Heart left ventricle (tissue), 16 donors: Measurements from ENCODE around the gene LRP1B. TPM values are rescaled to one million over a fixed set of nuclear protein-coding genes. Genes with fewer than 3 reads are reported as not detected.
A peak's percentile ranks its signal among the peaks of the same experiment; 100 is the strongest.

ENCODE experiments used
- ATAC-seq, 4 donors: fragments of 200-7000 bp; cut with Tn5 transposase; one replicate each; pipeline ENCODE4 v1.9.1; 2020 to 2022; ENCODE audit warnings: moderate library complexity in 4 of 4, mild to moderate bottlenecking in 3 of 4, moderate number of reproducible peaks in 1 of 4
- DNase-seq, 5 donors: peaks; one replicate each; pipeline ENCODE4 v3.0.0-alpha.2; 2020
- H3K27ac ChIP-seq, 12 donors: fragments of 200-600 bp; sonication (generic) in 4 of 12; one replicate each; pipeline versions ENCODE4 v1.5.0 to v1.8.0; 2016 to 2022; ENCODE audit warnings: mild to moderate bottlenecking in 2 of 12
- H3K27me3 ChIP-seq, 9 donors: fragments of 200-600 bp; sonication (generic) in 2 of 9; one replicate each; pipeline versions ENCODE4 v1.5.1 to v1.8.0; 2016 to 2022; ENCODE audit warnings: mild to moderate bottlenecking in 3 of 9
- H3K36me3 ChIP-seq, 9 donors: fragments of 200-600 bp; sonication (generic) in 2 of 9; one replicate each; pipeline versions ENCODE4 v1.5.0 to v1.8.0; 2018 to 2022; ENCODE audit warnings: mild to moderate bottlenecking in 2 of 9
- H3K4me1 ChIP-seq, 12 donors: fragments of 200-600 bp; sonication (generic) in 4 of 12; one replicate each; pipeline versions ENCODE4 v1.5.0 to v1.8.0; 2016 to 2022; ENCODE audit warnings: mild to moderate bottlenecking in 3 of 12
- H3K4me3 ChIP-seq, 12 donors: fragments of 200-600 bp; sonication (generic) in 4 of 12; one replicate each; pipeline versions ENCODE4 v1.5.0 to v1.8.0; 2017 to 2022; ENCODE audit warnings: mild to moderate bottlenecking in 9 of 12, moderate library complexity in 4 of 12
- H3K9me3 ChIP-seq, 12 donors: fragments of 200-600 bp; sonication (generic) in 4 of 12; one replicate each; pipeline versions ENCODE4 v1.5.0 to v1.8.0; 2016 to 2022; ENCODE audit warnings: mild to moderate bottlenecking in 1 of 12
- POLR2A ChIP-seq, 2 donors: fragments of 450-650 bp; IDR thresholded peaks; one replicate each; pipeline ENCODE4 v1.6.1; 2017; ENCODE audit warnings: antibody characterized with exemption in 2 of 2, mild to moderate bottlenecking in 2 of 2, moderate library complexity in 2 of 2
- WGBS, 4 donors: extraction: QIAGEN DNeasy Blood & Tissue Kit in 2 of 4; methylation state at CpG; one replicate each; pipeline versions ENCODE4 v1.1.5 to v1.1.7; 2013 to 2018; 5-methylcytosine and 5-hydroxymethylcytosine counted together
- intact Hi-C, 10 donors: fragments of 100-400 bp; cut with DNase I; formaldehyde crosslinking; loops; one replicate each; pipeline versions ENCODE4 v1.11.1 to v1.14.2; 2022
- polyA plus RNA-seq, 2 donors: library from polyadenylated mRNA; stranded (reverse); fragments of 200-250 nt; gene quantifications; one replicate each; pipeline ENCODE4 v1.2.3, GENCODE V29; 2013
- total RNA-seq, 9 donors: library from RNA; depleted of rRNA in 2 of 9; stranded (reverse); fragments of >200 nt in 2 of 9; fragmentation: NEBNext Ultra II Directional in 3 of 9; extraction: Animal tissue kit (Norgen Biotek cat#: 25700) in 3 of 9; gene quantifications; one replicate each; pipeline versions ENCODE4 v1.1.0 to v1.2.4, GENCODE V29; 2016 to 2023
- TF ChIP-seq, protein P1 (sequence below), 12 donors: fragments of 200-600 bp; sonication (generic) in 4 of 12; IDR thresholded peaks; one replicate each; pipeline versions ENCODE4 v1.5.0 to v1.8.0; 2018 to 2022; ENCODE audit warnings: antibody characterized with exemption in 12 of 12, mild to moderate bottlenecking in 5 of 12
- donor health status: ischemic (EF 13 %, LVEDD 7.1; RV severe dilation, severe dysfunction).
- donor health status: healthy with polysubstance abuse.
- donor health status: DM: no; HTN: yes; CAD: no.
- donor health status: DM: no; HTN: no; CAD: no.
- donor health status: ischemic (EF 25% LVEDD 6.9; RV normal size, moderate dysfunction).
- donor health status: ischemic (EF 25% LVEDD 5.7; RV mildly dilated, moderate dysfunction).
- donor health status: healthy.
- donor health status: DM: yes; HTN: yes; CAD: no.
- donor health status: ischemic (EF 35%, LVEDD 5.7; RV mildly dilated, moderate dysfunction).
- donor health status: nonischemic (EF 11% LVEDD 7.7; RV severe dilation, severe dysfunction).
- donor health status: DM: yes; HTN: yes; CAD: no.
- donor health status: PGD.
- donor health status: ischemic (EF 29% LVEDD 5.4; RV normal size, mild dysfunction).
- donor health status: nonischemic (EF 23%, LVEDD 6.1; RV moderate dilation, normal function).

LRP1B gene
- total and polyA plus RNA-seq, 11 donors, result 0.01 to 0.19 (median 0.11) TPM; not detected in 2

- Histone ChIP-seq H3K9me3 (peaks cover 0 to 8% (median 0%) of the 10 kb centered on the region in 12 donors), H3K4me1 (no peaks in the 10 kb centered on the region), H3K36me3 (no peaks in the 10 kb centered on the region), H3K27me3 (no peaks in the 10 kb centered on the region), H3K4me3 (no peak overlapping the region), H3K27ac (no peak overlapping the region)
- ATAC-seq, result no peak
- TF ChIP-seq, protein P1, sequence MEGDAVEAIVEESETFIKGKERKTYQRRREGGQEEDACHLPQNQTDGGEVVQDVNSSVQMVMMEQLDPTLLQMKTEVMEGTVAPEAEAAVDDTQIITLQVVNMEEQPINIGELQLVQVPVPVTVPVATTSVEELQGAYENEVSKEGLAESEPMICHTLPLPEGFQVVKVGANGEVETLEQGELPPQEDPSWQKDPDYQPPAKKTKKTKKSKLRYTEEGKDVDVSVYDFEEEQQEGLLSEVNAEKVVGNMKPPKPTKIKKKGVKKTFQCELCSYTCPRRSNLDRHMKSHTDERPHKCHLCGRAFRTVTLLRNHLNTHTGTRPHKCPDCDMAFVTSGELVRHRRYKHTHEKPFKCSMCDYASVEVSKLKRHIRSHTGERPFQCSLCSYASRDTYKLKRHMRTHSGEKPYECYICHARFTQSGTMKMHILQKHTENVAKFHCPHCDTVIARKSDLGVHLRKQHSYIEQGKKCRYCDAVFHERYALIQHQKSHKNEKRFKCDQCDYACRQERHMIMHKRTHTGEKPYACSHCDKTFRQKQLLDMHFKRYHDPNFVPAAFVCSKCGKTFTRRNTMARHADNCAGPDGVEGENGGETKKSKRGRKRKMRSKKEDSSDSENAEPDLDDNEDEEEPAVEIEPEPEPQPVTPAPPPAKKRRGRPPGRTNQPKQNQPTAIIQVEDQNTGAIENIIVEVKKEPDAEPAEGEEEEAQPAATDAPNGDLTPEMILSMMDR (IDR thresholded peaks at IDR 0.05), result no peak
- TF ChIP-seq POLR2A (IDR thresholded peaks at IDR 0.05), result no peak
- DNase-seq, result peak in 1 of 5 donors; percentile 21
- intact Hi-C loops, result no loop called here
- WGBS, 4 donors, result 57 to 63% (median 60%) methylated on average over 6 to 10 of the region's 10 CpGs
These were observed 560.2 kb downstream of the LRP1B start for GRCh38 chr2:141570474-141571131.

DNA sequence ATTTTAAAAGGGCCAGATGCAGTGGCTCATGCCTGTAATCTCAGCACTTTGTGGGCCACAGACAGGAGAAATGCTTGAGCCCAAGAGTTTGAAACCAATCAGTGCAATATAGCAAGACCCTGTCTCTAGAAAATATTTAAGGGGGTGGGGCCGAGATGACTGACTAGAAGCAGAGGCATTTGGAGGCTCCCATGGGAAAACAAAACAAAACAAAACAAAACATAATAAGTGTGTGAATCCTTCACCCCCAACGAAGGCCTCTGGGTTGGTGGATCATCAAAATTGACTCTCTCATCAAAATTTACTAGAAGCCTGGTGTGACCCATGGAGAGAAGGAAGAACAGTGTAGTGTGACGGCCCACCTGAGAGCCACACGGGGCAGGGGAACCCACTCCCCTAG lies 560.9 kb downstream of the LRP1B start:
- no peak for TF ChIP-seq POLR2A (IDR thresholded peaks at IDR 0.05)
- TF ChIP-seq, protein P1 (IDR thresholded peaks at IDR 0.05), result no peak
- Histone ChIP-seq H3K9me3 (peaks cover 0 to 5% (median 0%) of the 10 kb centered on the region in 12 donors), H3K36me3 (no peaks in the 10 kb centered on the region), H3K27ac (no peak overlapping the region), H3K4me1 (no peaks in the 10 kb centered on the region), H3K27me3 (no peaks in the 10 kb centered on the region), H3K4me3 (no peak overlapping the region)
- intact Hi-C loops, result no loop called here
- WGBS, 4 donors, result 59 to 69% (median 62%) methylated on average over 4 of the region's 4 CpGs
- DNase-seq (no peak), ATAC-seq (no peak)

- Histone ChIP-seq H3K9me3 (no peaks in the 10 kb centered on the region), H3K27me3 (no peaks in the 10 kb centered on the region), H3K27ac (no peak overlapping the region), H3K4me3 (no peak overlapping the region), H3K4me1 (no peaks in the 10 kb centered on the region), H3K36me3 (no peaks in the 10 kb centered on the region)
- TF ChIP-seq, protein P1 (IDR thresholded peaks at IDR 0.05), result no peak
- no peak for TF ChIP-seq POLR2A (IDR thresholded peaks at IDR 0.05)
- DNase-seq (no peak), ATAC-seq (no peak)
- 96 to 98% (median 98%) methylated on average over 3 of the region's 3 CpGs for WGBS, 4 donors
- intact Hi-C loops, result no loop called here
These were observed 565.2 kb downstream of the LRP1B start for GRCh38 chr2:141565597-141565996.

DNA sequence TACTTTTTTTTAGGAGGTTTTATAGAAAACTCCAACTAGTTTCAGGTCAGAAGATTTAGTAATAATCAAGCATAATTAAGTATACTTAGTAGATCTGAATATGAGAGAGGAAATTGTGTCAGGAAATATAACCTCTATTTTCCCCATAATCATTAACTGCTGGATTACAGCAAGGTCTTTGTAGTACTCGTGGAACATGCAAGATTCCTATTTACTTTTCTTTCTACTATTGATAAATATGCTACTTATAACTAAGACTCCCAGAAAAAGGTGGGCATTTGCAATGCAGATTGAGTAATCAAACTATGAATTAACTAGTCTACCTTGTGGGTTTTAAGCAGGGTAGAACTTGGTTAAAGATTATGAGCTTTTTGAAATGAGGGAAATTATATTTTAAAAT lies 570.1 kb downstream of the LRP1B start:
- Histone ChIP-seq H3K9me3 (no peaks in the 10 kb centered on the region), H3K36me3 (no peaks in the 10 kb centered on the region), H3K4me3 (no peak overlapping the region), H3K27ac (no peak overlapping the region), H3K27me3 (no peaks in the 10 kb centered on the region), H3K4me1 (no peaks in the 10 kb centered on the region)
- TF ChIP-seq, protein P1 (IDR thresholded peaks at IDR 0.05), result no peak
- no peak for TF ChIP-seq POLR2A (IDR thresholded peaks at IDR 0.05)
- ATAC-seq (no peak), DNase-seq (no peak)
- WGBS, 4 donors, result 52 to 70% (median 62%) methylated on average over 1 of the region's 1 CpG
- intact Hi-C loops, result no loop called here
